ENCODE data around the gene ZNF524. TPM values are rescaled to one million over a fixed set of nuclear protein-coding genes. Genes with fewer than 3 reads are reported as not detected.

Gene ZNF524
- total RNA-seq, 1 experiment from 2014 or later: 26.4 TPM

- CTCF ChIA-PET: no interaction called here
- Histone ChIP-seq H3K4me3 (ENCODE audit: low read depth in 2 of 2, low read length in 2 of 2) (no peak overlapping the region), H3K36me3 (ENCODE audit: control insufficient read depth, insufficient read depth, low read length) (no peaks in the 10 kb centered on the region; the same call in 1 of the 2 replicates), H3K9me3 (ENCODE audit: control insufficient read depth, insufficient read depth, low read depth, low read length) (no peaks in the 10 kb centered on the region), H3K27me3 (ENCODE audit: control insufficient read depth, insufficient read depth, low read length) (no peaks in the 10 kb centered on the region), H3K27ac (ENCODE audit: low read length) (no peak overlapping the region), H3K4me1 (ENCODE audit: control insufficient read depth, insufficient read depth, low read length) (peaks cover 9% of the 10 kb centered on the region)
- POLR2A ChIA-PET: interaction anchor here (0.8 kb wide), 1 partner anchor 27 kb away, joined by 5 read pairs; no protein-coding TSS in a partner anchor
- in situ Hi-C loops (cut with HindIII; ENCODE audit: low pct_unique_long_range_greater_than_20kb, low sequenced_read_pairs) (no loop called here), intact Hi-C loops (cut with micrococcal nuclease; ENCODE audit: unreplicated experiment) (no loop called here)
- no TSS peak for BruUV-seq (replicated peaks)
- DNase-seq (ENCODE audit: low read depth, low spot score) (no peak), ATAC-seq (no peak)
- TF ChIP-seq REST (IDR thresholded peaks at IDR 0.05; ENCODE audit: insufficient read depth in 1 of 2, low read depth in 2 of 2, low read length in 1 of 2) (no peak), CTCF (IDR thresholded peaks at IDR 0.05) (no peak), POLR2AphosphoS5 (IDR thresholded peaks at IDR 0.05; ENCODE audit: low read depth, low read length) (no peak), SIN3A (IDR thresholded peaks at IDR 0.05; ENCODE audit: borderline replicate concordance, insufficient read depth, low read depth, low read length) (no peak), TCF7L2 (IDR thresholded peaks at IDR 0.05; ENCODE audit: low read depth, low read length) (no peak)
Observed at GRCh38 chr19:55576746-55577145, 23.3 kb upstream of the ZNF524 start.

- in situ Hi-C loops (cut with HindIII; ENCODE audit: low pct_unique_long_range_greater_than_20kb, low sequenced_read_pairs) (no loop called here), intact Hi-C loops (cut with micrococcal nuclease; ENCODE audit: unreplicated experiment) (no loop called here)
- Histone ChIP-seq H3K36me3 (ENCODE audit: control insufficient read depth, insufficient read depth, low read length) (no peaks in the 10 kb centered on the region; the same call in 1 of the 2 replicates), H3K4me1 (ENCODE audit: control insufficient read depth, insufficient read depth, low read length) (peaks cover 15% of the 10 kb centered on the region), H3K9me3 (ENCODE audit: control insufficient read depth, insufficient read depth, low read depth, low read length) (no peaks in the 10 kb centered on the region), H3K27ac (ENCODE audit: low read length) (no peak overlapping the region), H3K27me3 (ENCODE audit: control insufficient read depth, insufficient read depth, low read length) (no peaks in the 10 kb centered on the region), H3K4me3 (ENCODE audit: low read depth in 2 of 2, low read length in 2 of 2) (no peak overlapping the region)
- no peak for TF ChIP-seq SIN3A (IDR thresholded peaks at IDR 0.05; ENCODE audit: borderline replicate concordance, insufficient read depth, low read depth, low read length)
- no peak for TF ChIP-seq CTCF (IDR thresholded peaks at IDR 0.05)
- no peak for TF ChIP-seq TCF7L2 (IDR thresholded peaks at IDR 0.05; ENCODE audit: low read depth, low read length)
- TF ChIP-seq REST (IDR thresholded peaks at IDR 0.05; ENCODE audit: insufficient read depth in 1 of 2, low read depth in 2 of 2, low read length in 1 of 2): no peak
- TF ChIP-seq POLR2AphosphoS5 (IDR thresholded peaks at IDR 0.05; ENCODE audit: low read depth, low read length): no peak
- ATAC-seq: no peak
- DNase-seq (ENCODE audit: low read depth, low spot score): no peak
- no TSS peak for BruUV-seq (replicated peaks)
- POLR2A ChIA-PET: no interaction called here
- CTCF ChIA-PET: no interaction called here
Observed at GRCh38 chr19:55578031-55578760, 21.9 kb upstream of the ZNF524 start.

Measured in Panc1 (cell line).